GM19099 (cell line): ENCODE data around the gene MERTK.

Experiments
- POLR2A ChIP-seq: IDR thresholded peaks from 3 replicates; pipeline ENCODE4 v1.6.1; 2011; ENCODE audit warnings: low read depth; ENCODE audit not compliant: insufficient read length; ENCODE audit errors: extremely low read depth

MERTK gene

DNA sequence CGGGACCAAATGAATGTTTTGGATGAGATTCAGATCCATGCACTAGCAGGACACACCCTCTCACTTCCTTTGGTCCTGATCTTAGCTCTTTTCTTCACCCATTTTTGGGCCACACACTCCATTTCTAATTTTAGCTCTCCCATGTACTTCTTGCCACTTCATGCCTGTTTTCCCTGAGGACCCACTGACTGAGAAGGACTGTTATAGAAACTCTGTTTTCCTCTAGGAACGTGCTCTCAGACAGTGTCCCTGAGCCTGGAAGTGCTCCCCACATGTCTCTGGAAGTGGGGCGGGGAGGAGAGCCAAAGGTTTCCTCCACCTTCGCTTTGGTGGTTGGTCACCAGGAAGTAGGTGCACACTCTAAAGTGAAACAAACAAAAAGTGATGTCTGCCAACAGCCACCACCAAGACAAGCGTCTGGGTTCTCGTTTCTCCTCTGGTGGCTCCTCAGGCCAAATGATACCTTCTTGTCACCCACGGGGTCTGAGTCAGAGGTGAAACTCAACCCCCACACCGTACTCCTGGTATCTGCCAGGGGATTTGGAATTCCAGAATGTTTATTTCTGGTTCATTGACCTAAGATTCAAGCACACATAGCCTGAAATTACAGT, 74.7 kb downstream of the MERTK start:
- no peak for TF ChIP-seq POLR2A

DNA sequence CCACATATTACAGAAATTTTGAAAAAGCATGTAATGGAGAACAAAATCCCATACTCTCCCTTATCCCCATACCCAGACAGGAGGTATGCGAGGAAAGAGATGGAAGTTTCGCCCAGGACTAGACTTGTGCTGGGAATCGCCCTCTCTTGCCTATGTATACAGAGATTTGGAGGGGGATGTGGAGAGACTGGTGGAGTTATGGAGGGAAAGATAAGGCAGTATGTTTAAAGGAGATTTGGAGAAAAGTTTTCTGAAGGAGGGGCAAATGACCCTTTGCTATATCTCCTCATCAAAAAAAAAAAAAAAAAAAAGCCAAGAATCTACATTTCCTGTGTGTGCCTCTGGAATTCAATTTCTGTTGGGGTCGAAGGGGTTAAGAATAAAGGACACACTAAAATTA, 75.3 kb downstream of the MERTK start:
- TF ChIP-seq POLR2A: no peak

DNA sequence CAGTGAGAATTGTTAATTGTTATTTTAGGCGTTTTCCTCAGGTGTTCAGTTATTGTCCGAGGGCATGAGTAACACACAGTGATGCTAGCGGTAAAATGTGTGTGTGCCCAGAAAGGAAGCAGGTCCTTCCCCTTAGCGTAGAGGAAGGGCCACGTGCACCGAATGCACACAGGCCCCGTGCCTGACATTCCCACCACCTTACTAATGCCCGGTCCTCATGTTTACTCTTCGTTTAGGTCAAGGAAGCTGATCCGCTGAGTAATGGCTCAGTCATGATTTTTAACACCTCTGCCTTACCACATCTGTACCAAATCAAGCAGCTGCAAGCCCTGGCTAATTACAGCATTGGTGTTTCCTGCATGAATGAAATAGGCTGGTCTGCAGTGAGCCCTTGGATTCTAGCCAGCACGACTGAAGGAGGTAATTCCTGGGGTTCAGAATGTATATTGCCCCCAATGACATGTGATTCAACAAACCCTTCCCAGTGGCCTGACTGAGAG, 76.7 kb downstream of the MERTK start:
- no peak for TF ChIP-seq POLR2A

DNA sequence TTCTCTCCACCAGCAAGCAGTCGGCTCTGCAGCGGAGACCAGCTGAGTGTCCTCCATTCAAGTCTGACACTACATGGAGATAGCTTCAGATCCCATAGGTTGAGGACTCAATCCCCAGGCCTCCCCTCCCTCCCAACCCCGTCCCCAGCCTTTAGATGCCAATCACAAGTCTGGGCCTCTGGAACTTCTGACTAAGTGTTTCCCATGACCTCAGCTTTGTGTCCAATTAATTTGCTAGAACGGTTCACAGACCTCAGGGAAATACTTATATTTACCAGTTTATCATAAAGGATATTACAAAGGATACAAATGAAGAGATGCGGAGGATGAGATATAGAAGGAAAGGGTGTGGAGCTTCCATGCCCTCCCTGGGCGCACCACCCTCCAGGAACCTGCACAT, 77.4 kb downstream of the MERTK start:
- TF ChIP-seq POLR2A: no peak

DNA sequence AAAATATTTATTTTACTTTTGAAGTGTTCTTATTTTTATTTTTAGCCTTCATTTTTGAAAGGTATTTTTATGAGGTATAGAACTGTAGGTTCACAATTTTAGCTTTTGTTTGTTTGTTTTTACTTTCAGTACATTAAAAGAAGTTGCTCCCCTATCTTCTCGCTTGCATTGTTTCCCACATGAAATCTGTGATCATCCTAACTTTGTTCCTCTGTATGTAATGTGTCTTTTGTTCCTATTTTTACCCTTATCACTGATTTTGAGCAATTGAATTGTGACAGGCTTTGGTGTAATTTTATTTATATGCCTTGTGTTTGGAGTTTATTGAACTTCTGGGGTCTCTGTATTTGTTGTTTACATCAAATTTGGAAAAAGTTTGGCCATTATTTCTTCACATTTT, 78.8 kb downstream of the MERTK start:
- no peak for TF ChIP-seq POLR2A

DNA sequence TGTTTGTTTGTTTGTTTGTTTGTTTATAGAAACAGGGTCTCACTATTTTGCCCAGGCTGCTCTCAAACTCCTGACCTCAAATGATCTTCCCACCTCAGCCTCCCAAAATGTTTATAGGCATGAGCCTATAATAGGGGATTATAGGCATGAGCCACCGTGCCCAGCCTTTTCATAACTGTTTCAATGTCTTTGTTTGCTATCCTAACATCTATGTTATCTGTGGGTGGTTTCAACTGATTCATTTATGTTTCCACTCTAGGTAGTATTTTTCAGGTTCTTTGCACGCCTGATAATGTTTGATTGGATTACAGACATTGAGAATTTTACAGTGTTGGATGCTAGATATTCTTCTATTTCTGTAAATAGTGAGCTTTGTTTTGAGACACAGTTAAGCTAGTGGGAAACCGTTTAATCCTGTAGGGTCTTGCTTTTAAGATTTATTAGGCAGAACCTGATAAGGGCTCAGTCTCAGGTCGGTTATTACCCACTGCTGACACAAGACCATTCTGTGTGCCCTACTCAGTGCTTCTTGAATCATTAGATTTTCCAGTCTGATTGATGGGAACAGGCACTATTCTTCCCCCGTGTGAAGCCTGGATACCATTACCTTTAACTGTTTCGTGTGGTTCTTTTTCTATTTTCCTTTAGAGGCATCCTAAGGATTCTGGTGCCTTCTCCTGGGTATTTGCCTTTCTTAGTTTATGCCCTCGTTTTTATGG, 80.2 kb downstream of the MERTK start:
- no peak for TF ChIP-seq POLR2A

DNA sequence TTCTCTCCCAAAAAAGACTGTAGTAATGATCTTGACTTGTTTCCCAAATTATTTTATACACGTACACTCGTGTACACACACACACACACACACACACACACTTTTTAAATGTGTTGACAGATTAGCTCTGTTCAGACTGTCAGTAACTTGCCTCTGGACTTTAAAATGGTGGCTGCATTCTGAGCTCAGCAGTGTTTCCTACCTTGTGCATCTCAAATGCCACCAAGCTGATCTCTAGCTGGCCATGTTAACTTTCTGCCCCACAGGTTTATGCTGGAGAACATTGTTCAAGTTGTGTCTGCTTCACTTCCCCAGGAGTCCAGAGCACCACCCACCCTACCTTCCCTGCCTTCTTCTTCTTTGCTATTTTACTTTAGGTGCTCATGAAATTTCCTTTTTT, 83.3 kb downstream of the MERTK start:
- TF ChIP-seq POLR2A: no peak

DNA sequence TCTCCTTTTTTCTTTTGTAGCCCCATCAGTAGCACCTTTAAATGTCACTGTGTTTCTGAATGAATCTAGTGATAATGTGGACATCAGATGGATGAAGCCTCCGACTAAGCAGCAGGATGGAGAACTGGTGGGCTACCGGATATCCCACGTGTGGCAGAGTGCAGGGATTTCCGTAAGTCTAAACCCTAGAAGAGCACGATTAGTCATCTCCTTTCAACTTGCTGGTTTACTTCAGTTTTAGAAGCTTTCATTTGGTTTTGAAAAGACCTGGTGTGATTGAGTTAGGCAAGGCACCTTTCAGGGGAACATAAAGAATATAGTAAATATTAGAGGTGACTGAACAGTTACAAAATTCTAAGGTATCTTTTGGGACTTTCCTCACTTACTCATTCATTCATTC, 84.4 kb downstream of the MERTK start:
- TF ChIP-seq POLR2A: no peak

DNA sequence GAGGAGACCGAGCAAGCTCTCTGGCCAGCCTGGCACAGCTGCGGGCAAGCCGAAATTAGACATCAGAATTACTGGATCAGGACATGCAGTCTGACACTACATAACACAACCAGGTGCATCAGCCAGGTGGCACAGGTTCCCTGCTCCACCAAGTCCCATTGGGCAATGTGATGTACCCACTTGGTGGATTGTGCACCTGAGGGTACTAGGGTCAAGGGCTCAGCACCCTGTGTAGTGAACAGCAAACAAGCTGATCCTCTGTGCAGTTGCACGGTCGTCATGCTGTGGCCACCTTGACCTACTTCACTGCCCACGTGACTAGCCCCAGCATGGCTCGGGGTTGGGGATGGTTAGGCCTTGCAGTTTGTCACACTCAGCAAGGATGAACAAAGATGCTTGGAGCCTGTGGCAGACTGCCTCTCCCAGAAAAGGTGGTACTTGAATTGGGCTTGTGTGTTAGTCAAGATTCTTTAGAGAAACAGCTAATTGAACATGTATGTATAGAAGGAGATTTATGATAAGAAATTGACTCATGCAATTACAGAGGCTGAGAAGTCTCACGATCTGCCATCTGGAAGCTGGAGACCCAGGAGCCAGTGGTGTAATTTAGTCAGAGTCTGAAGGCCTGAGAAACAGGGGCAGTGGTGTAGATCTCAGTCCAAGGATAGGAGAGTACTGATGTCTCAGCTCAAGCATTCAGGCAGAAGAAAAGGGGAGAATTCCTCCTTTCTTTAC, 85.2 kb downstream of the MERTK start:
- no peak for TF ChIP-seq POLR2A

DNA sequence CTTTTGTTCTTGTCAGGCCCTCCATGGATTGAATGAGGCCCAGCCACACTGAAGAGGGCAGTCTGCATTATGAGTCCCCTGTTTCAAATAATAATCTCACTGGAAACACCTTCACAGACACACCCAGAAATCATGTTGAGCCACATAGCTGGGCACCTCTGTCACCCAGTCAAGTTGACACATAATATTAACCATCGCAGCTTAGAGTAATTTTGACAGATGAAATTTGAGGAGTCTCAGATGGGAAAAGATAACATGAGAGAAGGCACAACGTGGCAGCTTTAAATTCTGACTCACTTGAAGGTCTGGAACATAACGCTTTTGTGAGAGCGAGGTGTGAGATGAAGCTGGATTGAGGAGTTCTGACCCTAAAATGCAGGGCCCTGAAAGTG, 85.8 kb downstream of the MERTK start:
- no peak for TF ChIP-seq POLR2A

DNA sequence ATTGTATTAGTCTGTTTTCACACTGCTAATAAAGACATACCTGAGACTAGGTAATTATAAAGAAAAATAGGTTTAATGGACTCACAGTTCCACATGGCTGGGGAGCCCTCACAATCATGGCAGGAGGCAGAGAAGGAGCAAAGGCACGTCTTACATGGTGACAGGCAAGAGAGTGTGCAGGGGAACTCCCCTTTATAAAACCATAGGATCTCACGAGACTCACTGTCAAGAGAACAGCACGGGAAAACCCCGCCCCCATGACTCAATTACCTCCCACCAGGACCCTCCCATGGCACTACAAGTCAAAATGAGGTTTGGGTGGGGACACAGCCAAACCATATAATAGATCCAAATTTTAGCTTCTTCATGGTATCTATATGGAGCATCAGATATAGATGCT, 87.1 kb downstream of the MERTK start:
- no peak for TF ChIP-seq POLR2A

DNA sequence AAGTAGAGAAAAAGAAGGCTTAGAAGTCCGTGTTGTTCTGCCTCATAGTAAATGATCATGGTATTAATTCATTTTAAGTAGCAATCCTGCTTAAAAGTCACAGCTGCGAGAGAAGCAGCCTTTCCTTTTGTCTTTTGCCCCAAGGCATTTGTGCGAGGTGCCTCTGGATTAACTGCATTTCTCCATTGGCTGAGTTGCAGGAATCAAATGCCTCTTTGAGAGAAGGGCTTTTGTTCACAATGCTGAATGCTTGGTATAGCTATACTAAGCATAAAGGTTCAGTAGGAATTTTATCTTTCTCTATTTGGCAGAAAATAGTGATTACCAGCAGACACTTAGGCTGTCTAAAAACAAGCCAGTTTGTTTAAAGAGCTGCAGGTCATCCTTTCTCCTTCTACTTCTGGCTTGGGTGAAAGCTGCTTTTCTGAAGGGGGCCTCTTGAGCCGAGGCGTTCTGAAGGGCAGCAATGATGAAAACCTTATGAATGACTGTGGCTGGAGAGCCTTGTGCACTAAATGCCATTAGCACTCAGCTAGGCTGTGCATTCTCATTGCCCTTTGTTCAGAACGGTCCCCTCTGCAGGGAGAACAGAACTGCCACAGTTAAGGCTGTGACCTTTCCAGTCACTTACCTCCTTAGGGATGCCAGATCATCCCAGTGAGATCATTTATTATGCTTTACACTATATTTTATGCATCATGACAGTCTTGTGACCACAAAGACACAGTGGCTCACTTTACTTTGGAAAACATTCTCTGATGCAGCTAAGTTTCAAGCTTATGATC, 87.9 kb downstream of the MERTK start:
- no peak for TF ChIP-seq POLR2A

DNA sequence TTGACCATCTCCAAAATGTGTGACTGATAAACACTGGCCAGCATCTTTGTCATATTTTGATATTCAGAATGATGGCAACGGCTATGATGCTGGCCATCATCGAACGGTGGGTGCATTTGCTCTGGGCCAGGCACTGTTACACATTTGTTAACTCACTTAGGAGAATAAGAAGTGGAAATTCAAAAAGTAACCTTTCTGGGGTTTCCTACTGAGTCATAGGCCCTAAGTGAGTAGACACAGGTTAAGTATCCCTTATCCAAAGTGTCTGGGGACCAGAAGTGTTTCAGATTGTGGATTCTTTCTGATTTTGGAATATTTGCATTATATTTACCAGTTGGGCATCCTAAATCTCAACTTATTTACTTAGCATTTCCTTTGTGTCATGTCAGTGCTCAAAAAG, 92.0 kb downstream of the MERTK start:
- TF ChIP-seq POLR2A: no peak

DNA sequence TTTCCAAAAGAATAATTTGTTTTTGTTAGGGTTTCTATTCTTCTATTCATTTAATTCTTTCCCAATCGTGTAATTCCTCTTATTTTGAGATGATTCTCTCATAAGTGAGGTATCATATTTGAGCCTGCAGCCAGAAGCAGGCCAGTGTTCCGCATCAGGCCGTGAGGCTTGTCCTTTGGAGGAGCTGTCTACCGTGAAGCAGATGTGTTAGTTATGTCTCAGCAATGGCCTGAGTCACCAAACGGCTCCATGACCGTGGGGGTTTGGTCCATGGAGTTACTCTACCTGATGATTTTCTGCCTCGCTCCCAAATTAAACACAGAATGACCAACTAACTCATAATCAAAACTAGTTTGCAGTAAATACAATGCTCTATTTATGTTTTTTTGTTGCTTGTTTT, 92.4 kb downstream of the MERTK start:
- TF ChIP-seq POLR2A: no peak

DNA sequence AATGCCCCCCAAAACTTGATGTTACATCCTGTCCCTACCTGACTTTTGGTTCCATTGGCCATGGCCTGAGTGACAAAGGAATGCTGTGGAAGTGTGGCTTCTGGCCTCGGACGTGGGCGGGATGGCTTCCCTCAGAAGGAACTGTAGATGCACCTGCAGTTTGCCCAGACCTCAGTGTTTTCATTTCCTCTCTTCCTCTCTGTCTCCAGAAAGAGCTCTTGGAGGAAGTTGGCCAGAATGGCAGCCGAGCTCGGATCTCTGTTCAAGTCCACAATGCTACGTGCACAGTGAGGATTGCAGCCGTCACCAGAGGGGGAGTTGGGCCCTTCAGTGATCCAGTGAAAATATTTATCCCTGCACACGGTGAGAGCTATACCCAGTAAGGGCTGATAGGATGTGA, 95.6 kb downstream of the MERTK start:
- no peak for TF ChIP-seq POLR2A
